ENCODE results near the gene SYNE3.

SYNE3 gene

DNA sequence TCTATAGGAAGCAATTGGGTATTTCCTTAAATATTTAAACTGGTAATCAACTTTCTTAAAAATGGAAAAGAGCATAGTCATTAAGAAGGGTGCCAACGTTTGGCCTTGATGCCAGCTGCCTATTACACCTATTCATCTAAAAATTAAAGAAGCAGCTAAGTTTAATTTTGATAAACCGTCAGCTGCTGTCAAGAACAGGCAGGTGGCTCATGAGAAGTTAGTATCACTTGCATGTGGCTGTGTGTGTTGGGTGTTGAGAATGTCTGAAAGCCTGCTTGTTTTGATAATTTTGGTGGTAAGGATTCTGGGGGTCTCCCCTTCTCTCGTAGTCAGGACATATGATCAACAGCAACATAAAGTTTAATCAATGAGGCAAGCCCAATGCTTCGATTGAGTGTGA lies 24.9 kb upstream of the SYNE3 start:
- DNase-seq: no peak

GRCh38 chr14:95540236-95540855 lies 23.9 kb upstream of the SYNE3 start:
- DNase-seq: no peak

GRCh38 chr14:95538801-95539509 lies 22.5 kb upstream of the SYNE3 start:
- no peak for DNase-seq

GRCh38 chr14:95537298-95538089 lies 21.0 kb upstream of the SYNE3 start:
- DNase-seq: no peak

DNA sequence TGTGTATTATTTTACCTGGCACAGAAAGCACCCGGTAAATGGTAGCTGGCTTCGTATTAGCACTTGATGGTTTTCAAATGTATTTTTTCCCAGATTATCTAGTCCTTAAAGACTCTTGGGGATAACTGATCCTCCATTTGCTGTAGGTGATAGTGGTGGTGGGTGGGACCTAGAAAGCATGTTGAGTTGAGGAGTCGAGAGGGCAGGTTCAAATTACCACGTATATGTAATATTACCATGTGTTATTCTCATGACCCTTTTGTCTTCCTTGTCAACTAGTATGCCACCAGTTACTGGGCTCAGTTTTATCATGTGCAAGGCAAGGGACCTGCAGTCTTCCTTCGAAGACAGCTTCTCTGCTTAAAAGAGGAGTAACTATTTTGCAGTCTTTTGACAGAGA lies 20.2 kb upstream of the SYNE3 start:
- no peak for DNase-seq

DNA sequence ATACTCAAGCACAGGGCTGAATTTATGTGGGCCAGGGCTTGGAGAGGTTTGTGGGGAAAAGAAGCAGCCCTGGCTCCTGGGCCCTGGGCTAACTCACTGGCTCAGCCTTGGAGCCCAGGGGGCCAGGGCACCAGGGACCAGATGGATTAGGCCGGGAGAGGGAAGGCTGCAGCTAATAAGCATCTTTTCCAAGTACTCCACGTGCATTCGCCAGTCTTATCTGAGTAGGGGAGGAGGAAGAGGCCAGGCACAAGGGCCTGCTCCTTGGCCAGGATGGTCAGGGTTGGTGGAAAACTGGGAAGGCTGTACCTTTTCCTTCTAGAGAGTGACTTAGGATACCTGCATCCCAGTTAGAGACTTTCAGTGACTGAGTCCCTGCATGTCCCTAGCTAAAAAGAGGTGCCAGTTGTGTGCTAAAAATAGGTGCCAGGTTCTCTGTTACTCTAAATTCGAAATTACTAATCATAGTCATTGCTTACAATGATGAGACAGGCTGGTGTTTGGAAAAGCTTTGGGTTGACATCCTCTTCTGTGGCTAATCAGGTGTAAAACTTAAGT lies 19.7 kb upstream of the SYNE3 start:
- no peak for DNase-seq

DNA sequence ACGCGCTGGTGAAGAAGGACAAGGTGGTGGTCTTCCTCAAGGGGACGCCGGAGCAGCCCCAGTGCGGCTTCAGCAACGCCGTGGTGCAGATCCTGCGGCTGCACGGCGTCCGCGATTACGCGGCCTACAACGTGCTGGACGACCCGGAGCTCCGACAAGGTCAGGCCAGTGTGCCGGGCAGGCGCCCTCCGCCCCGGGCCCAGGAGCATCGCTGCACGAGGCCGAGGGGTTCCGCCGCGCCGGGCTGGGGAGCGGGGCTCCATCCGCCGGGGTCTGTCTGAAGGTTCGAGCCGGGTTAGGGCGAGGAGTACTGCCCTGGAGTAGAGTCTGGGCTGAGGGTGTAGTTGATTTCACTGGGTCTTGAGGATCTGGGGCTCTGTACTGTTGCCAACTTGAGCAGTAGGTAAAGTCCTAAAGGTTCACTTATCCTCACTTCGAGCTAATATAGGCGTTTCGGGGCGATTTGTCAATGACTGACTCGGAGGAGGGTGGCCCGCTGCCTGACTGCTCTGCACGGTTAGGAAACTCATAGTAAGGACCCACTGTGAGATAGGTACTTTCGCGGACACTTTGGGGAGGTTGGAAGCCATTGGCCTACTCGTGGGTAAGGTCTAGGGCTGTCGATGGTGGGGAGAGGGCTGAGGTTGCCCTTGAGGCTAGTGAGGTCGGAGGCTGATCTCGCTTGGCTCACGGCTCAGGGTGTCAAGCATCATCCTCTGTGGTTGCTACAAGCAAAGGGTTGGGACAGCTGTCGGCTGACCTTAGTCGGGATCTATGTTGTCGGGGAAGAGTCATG lies 19.0 kb upstream of the SYNE3 start:
- peak; percentile 73 for DNase-seq

- peak; percentile 98 for DNase-seq
These were observed 18.1 kb upstream of the SYNE3 start, which contains the start of gene GLRX5 for GRCh38 chr14:95534299-95535225. TSS of gene GLRX5 (plus strand) at chr14:95535050. CDS start at chr14:95535090, 40 bp downstream.

DNA sequence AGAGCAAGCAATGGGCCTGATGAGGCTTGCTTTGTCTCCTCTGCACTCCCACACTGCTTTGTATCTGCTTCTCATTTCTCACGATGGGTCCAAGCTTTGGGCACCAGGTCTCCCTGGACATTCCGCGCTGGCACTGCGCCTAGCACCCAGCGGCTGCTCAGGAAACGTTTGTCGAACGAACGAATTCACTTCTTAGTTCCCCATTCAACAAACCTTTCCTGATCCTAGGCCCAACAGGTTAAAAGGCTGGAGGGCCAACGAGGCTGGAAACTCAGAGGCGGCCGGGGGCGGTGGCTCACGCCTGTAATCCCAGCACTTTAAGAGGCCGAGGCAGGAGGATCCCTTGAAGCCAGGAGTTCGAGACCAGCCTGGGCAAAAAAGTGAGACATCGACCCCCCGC lies 17.4 kb upstream of the SYNE3 start:
- peak; percentile 44 for DNase-seq

- DNase-seq: no peak
These were observed 17.0 kb upstream of the SYNE3 start for GRCh38 chr14:95533391-95533821.

GRCh38 chr14:95531969-95532368 lies 15.5 kb upstream of the SYNE3 start:
- DNase-seq: no peak

- no peak for DNase-seq
These were observed 15.0 kb upstream of the SYNE3 start for GRCh38 chr14:95531473-95531872.

DNA sequence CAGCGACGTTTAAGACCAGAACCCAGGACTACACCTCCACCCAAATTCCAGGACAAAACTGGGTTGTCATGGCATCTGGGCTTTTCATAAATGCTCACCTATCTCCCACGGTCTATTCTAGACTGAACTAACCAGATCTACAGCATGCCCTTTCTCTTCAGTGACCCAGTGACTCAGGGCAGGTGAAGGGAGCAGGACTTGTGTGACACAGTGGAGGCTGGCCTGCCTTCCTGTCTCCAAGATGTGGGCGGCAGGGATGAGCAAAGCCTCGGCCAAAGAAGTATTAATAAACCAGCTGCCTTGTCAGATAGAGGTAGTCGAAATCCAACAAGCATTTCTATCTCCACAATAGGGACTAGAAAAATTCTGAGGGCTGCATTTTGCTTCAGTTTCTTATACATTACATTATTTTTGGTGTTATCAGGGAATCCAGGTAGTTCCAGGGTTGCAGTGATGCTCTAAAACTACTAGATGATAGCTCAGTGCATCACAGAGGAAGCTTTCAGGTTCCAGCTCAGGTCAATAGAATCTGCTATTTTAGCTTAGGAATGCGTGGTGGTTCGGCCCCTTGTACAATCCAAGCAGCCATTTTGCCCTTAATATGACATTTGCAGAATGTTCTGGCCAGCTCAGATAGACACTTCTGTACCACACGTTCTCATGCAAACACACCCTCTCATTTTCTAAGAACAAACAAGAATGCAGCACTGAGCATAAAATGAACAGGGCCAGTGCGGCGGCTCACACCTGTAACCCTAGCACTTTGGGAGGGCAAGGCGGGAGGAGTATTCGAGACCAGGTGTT lies 14.2 kb upstream of the SYNE3 start:
- no peak for DNase-seq

DNA sequence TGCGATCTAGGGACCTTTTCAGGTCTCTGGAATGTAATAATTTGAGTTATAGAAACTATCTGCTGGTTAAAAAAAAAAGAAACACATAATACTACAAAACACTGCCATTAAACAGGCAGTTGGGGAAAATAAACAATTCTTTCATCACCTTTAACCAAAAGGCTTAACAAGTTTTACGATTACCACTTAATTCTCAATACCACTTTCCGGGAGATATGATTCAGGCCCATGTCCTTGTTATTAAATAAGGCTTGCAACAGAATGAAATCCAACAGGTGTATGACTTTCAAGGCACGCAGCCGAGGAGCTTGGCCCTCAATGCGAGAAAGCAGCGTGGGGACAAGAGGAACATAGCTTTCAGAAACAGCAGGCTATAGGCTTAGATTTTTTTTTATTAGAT lies 12.8 kb upstream of the SYNE3 start:
- no peak for DNase-seq

GRCh38 chr14:95527387-95528002 lies 11.0 kb upstream of the SYNE3 start:
- no peak for DNase-seq

GRCh38 chr14:95526483-95527386 lies 10.3 kb upstream of the SYNE3 start:
- DNase-seq: no peak

GRCh38 chr14:95525999-95526398 lies 9.5 kb upstream of the SYNE3 start:
- DNase-seq: no peak

GRCh38 chr14:95524706-95525512 lies 8.5 kb upstream of the SYNE3 start:
- no peak for DNase-seq

Data from retina (tissue), 1 donor.